ENCODE results near the gene MGAM2. TPM values are rescaled to one million over a fixed set of nuclear protein-coding genes. Genes with fewer than 3 reads are reported as not detected.
"Not testable (repeated sequence)": the region's sequence is repeated elsewhere in the genome, so short reads cannot be mapped to it uniquely, and the experiment has no call there.

MGAM2 gene
- total RNA-seq, 2 donors from 2014 or later, result 0.15 to 0.40 TPM

- no peaks in the 10 kb centered on the region for H3K9me3 ChIP-seq (ENCODE audit: control insufficient read depth, low read length)
- no peaks in the 10 kb centered on the region for H3K27me3 ChIP-seq (ENCODE audit: control insufficient read depth, insufficient read depth, low read length, poor library complexity, severe bottlenecking)
- no peak overlapping the region for H3K4me3 ChIP-seq (ENCODE audit: low read length)
- no peak overlapping the region for H3K27ac ChIP-seq (ENCODE audit: low read depth, low read length)
- H3K36me3 ChIP-seq (ENCODE audit: control insufficient read depth, insufficient read depth, low read length), result no peaks in the 10 kb centered on the region
- TF ChIP-seq CTCF (conservative IDR thresholded peaks at IDR 0.05), result no peak
- no peak overlapping the region for H3K27ac Mint-ChIP-seq
- no peak for DNase-seq
- no peak overlapping the region for H3K9ac ChIP-seq (ENCODE audit: extremely low read depth, low read length, poor library complexity, severe bottlenecking)
- H3K9me3 Mint-ChIP-seq, result no peaks in the 10 kb centered on the region
- H3K4me1 ChIP-seq (ENCODE audit: control insufficient read depth, insufficient read depth, low read length), result no peaks in the 10 kb centered on the region
- 93 to 97% methylated on average over 5 to 6 of the region's 6 CpGs for WGBS, 2 experiments (ENCODE audit: insufficient coverage in 1 of 2, insufficient read length in 1 of 2)
- H3K27me3 Mint-ChIP-seq (ENCODE audit: insufficient read depth), result peaks cover 2% of the 10 kb centered on the region
- H3K36me3 Mint-ChIP-seq (ENCODE audit: low read depth), result no peaks in the 10 kb centered on the region
- no peaks in the 10 kb centered on the region for H3K4me1 Mint-ChIP-seq
- H3K4me3 Mint-ChIP-seq, result no peak overlapping the region
These were observed 16.7 kb upstream of the MGAM2 start for GRCh38 chr7:142094861-142095260.

GRCh38 chr7:142097571-142097970 is 13.9 kb upstream of the MGAM2 start:
- no peaks in the 10 kb centered on the region for H3K9me3 Mint-ChIP-seq
- 89 to 90% methylated on average over 3 to 4 of the region's 5 CpGs for WGBS, 2 experiments (ENCODE audit: insufficient coverage in 1 of 2, insufficient read length in 1 of 2)
- no peaks in the 10 kb centered on the region for H3K4me1 ChIP-seq (ENCODE audit: control insufficient read depth, insufficient read depth, low read length)
- TF ChIP-seq CTCF (conservative IDR thresholded peaks at IDR 0.05), result no peak
- no peak overlapping the region for H3K27ac Mint-ChIP-seq
- H3K36me3 Mint-ChIP-seq (ENCODE audit: low read depth), result no peaks in the 10 kb centered on the region
- no peak overlapping the region for H3K4me3 Mint-ChIP-seq
- no peak overlapping the region for H3K27ac ChIP-seq (ENCODE audit: low read depth, low read length)
- no peaks in the 10 kb centered on the region for H3K27me3 ChIP-seq (ENCODE audit: control insufficient read depth, insufficient read depth, low read length, poor library complexity, severe bottlenecking)
- no peaks in the 10 kb centered on the region for H3K9me3 ChIP-seq (ENCODE audit: control insufficient read depth, low read length)
- H3K4me3 ChIP-seq (ENCODE audit: low read length), result no peak overlapping the region
- H3K4me1 Mint-ChIP-seq, result no peaks in the 10 kb centered on the region
- H3K27me3 Mint-ChIP-seq (ENCODE audit: insufficient read depth), result no peaks in the 10 kb centered on the region
- H3K36me3 ChIP-seq (ENCODE audit: control insufficient read depth, insufficient read depth, low read length), result no peaks in the 10 kb centered on the region
- no peak overlapping the region for H3K9ac ChIP-seq (ENCODE audit: extremely low read depth, low read length, poor library complexity, severe bottlenecking)
- DNase-seq, result no peak

DNA sequence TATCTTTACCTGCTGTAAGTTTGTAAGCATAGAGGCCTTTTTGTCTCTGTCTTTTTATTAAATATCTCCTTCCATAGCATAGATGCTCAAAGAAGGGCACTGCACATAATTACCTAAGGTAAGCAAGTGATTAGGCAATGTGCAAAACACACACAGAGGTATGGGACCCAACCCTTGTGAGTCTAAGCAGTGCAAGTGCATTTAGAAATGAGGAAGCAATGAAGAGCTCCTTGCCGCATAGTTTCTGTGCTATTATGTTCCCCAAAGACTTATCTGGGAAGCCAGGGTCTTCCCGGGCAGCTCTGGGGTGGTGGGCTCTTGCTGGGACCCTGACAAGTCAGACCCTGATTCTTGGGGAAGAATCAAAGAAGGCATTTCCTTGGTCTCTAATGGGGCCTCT is 13.5 kb upstream of the MGAM2 start:
- no peaks in the 10 kb centered on the region for H3K27me3 Mint-ChIP-seq (ENCODE audit: insufficient read depth)
- 46% methylated on average over 2 of the region's 2 CpGs; no CpG with 5 or more reads in 1 of the 2 experiments for WGBS, 2 experiments (ENCODE audit: insufficient coverage in 1 of 2, insufficient read length in 1 of 2)
- no peak for TF ChIP-seq CTCF (conservative IDR thresholded peaks at IDR 0.05)
- no peak overlapping the region for H3K27ac Mint-ChIP-seq
- no peak for DNase-seq
- H3K27me3 ChIP-seq (ENCODE audit: control insufficient read depth, insufficient read depth, low read length, poor library complexity, severe bottlenecking), result no peaks in the 10 kb centered on the region
- H3K4me1 ChIP-seq (ENCODE audit: control insufficient read depth, insufficient read depth, low read length), result no peaks in the 10 kb centered on the region
- no peaks in the 10 kb centered on the region for H3K9me3 ChIP-seq (ENCODE audit: control insufficient read depth, low read length)
- no peaks in the 10 kb centered on the region for H3K36me3 Mint-ChIP-seq (ENCODE audit: low read depth)
- H3K36me3 ChIP-seq (ENCODE audit: control insufficient read depth, insufficient read depth, low read length), result no peaks in the 10 kb centered on the region
- H3K27ac ChIP-seq (ENCODE audit: low read depth, low read length), result no peak overlapping the region
- no peak overlapping the region for H3K4me3 ChIP-seq (ENCODE audit: low read length)
- H3K9me3 Mint-ChIP-seq, result no peaks in the 10 kb centered on the region
- H3K9ac ChIP-seq (ENCODE audit: extremely low read depth, low read length, poor library complexity, severe bottlenecking), result no peak overlapping the region
- H3K4me1 Mint-ChIP-seq, result no peaks in the 10 kb centered on the region
- no peak overlapping the region for H3K4me3 Mint-ChIP-seq

GRCh38 chr7:142099347-142099746 is 12.2 kb upstream of the MGAM2 start:
- not testable (repeated sequence) for H3K4me1 ChIP-seq (ENCODE audit: control insufficient read depth, insufficient read depth, low read length); DNase-seq; H3K9me3 ChIP-seq (ENCODE audit: control insufficient read depth, low read length); H3K9ac ChIP-seq (ENCODE audit: extremely low read depth, low read length, poor library complexity, severe bottlenecking); H3K4me3 ChIP-seq (ENCODE audit: low read length); H3K9me3 Mint-ChIP-seq; H3K27ac ChIP-seq (ENCODE audit: low read depth, low read length); H3K4me3 Mint-ChIP-seq; H3K27ac Mint-ChIP-seq; H3K27me3 Mint-ChIP-seq (ENCODE audit: insufficient read depth); H3K36me3 Mint-ChIP-seq (ENCODE audit: low read depth); H3K4me1 Mint-ChIP-seq; H3K27me3 ChIP-seq (ENCODE audit: control insufficient read depth, insufficient read depth, low read length, poor library complexity, severe bottlenecking); H3K36me3 ChIP-seq (ENCODE audit: control insufficient read depth, insufficient read depth, low read length)
- 100% methylated on average over 1 of the region's 1 CpG; no CpG with 5 or more reads in 1 of the 2 experiments for WGBS, 2 experiments (ENCODE audit: insufficient coverage in 1 of 2, insufficient read length in 1 of 2)

All from endodermal cell (in vitro differentiated cells).